T-helper 9 cell (primary cell): ENCODE data around the gene ABAT.
"Not testable (repeated sequence)": the region's sequence is repeated elsewhere in the genome, so short reads cannot be mapped to it uniquely, and the experiment has no call there.

Experiments
- DNase-seq: peaks from one replicate; pipeline ENCODE4 v3.0.0-alpha.2; 2020

Gene ABAT

DNA sequence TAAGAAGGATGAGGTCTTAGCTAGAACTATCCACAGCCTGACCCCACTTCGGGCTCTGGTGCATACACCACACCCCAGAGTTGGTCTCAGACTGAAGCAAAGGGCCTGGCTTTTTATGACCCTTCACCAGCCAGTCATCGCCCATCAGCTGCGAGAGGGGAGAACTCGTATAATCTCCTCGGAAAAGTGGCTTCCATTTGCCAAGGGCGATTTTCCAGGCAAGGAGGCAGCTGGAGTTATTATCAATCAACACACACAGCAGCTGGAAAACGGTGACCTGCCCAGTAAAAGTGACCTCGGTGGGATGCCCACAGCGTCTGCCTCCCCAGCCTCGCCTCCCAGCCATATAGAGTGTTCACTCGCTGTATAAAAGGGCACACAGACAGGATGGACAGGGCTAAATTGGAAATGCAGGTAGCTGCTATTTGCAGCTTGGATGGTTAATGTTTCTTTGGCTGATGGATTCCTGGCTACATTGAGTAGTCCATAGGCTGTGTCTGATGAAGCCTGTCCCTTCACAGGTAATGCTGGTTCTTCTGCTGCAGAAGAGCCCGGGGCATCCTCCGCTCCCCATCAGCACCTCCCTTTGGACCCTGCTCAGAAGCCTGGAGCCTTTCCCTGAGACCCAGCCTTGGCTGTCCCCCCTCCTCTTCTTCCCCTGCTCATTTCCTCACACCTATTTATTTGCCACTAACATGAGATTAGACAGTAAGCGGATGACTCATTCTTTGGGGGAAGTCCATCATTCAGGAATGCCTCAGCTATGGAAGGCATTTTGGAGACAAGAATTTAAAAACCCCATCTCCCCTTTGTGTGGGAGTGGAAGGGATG, 77.3 kb downstream of the ABAT start:
- DNase-seq = no peak

DNA sequence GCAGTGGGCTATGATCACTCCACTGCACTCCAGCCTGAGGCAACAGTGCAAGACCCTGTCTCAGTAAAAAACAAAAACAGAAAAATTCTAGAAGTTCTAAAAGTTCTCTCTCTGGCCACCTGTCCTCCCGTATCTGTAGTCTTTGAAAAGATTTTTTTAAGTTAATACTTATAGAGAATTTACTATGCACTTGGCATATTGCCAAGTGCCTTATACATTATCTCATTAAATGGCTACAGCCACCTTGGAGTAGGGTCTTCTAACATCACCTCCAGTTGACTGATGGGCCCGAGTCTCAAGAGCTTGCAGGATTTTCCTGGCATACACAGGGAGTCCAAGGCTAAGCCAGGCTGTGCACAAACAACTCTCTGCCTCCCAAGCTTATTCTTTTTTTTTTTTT, 78.3 kb downstream of the ABAT start:
- DNase-seq = no peak

DNA sequence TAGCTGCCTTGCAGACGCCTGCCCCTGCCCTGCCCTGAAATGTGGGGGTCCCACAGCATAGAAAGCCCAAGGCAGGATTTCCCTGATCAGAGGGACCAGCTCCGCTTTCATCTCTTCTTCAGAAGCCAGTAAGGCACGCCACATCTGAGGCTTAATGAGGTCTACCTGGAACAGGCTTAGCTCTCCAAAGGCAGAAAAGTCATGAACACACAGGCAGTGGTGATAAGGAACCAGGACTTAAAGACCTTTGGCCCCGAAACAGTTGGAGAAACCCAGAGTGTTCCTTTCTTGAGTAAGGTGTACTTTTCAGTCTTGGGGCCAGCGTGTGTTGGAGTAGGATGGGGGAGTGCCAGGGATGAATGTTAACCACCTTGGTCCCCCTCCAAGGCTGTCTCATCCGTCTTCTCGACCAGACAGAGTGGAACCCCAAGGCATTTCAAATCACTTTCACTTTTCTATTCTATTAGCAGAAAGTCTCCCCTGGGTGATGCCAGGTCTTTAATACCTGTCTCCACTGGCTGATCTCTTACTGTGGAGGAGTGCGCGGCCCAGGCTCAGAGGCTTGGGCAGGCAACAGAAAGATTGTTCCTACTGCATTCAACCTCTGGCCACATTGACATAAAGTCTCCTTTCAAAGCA, 79.1 kb downstream of the ABAT start:
- DNase-seq = no peak

DNA sequence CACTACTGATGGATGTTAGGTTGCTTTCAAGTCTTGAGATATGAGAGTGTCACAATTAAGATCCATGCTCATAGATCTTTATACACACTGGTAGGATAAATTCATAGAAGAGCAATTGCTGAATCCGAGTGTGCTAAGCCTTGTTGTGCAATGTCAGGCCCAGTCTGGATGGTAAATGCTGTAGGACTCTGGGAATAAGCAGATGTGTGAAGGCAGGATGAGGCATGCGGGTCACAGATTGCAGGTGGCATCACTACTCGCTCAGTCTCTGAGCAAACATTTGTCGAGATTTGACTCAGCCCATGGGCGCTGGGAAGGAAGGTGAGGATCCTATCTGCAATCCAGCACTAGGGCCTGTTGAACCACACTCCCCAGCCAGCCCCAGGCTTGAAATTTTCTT, 82.3 kb downstream of the ABAT start:
- DNase-seq = no peak

DNA sequence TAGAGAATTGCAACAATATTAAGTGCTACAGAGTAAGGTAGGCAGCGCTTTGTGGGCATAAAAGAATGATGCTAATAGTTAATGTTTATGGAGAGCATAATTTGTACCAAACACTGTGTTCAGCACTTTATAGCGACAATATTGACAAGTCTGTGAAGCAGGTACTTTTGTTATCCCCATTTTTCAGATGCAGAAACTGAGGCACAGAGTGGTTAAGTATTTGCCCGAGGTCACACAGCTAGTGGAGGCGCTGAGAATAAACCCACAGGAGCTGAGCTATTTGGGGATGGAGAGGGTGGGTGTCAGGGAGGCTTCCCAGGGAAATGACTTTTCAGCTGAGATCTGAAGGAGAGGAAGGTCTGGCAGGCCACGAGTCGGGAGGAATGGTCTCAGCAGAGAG, 83.6 kb downstream of the ABAT start:
- no peak for DNase-seq

DNA sequence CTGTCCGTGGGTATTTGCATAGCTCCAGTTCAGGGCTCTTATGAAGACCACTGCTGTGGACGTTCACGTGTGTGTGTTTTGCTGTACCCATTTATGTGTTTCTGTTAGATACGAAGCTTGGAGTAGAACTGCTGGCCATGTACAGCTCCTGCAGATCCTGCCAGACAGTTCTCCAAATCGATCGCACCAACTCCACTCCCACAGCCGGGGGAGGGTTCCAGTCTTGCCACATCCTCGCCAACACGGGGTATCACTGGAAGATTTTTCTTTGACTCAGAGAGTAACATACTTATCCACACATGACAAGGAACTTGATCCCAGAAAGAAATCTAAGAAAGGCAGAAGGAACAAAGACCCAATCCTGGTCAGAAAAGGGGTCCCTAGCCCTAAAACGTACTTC, 85.6 kb downstream of the ABAT start:
- DNase-seq = no peak

DNA sequence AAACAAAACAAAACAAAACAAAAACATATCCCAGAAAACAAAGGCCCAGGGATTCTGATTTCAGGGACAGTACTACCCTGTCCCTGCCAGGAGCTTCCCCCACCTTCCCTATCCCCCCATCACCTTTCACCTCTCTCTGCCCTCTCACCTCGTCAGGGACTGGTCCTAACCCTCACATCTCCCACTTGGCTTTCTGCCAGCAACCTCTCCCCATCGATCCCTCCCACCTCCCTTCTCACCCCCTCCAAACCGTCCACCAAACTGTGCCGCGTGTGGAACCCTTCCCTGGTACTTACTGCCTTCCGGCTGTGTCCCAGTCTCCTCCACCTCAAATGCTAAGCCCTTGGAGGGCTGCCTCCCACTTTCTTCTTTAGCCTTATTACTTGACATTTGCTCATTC, 86.7 kb downstream of the ABAT start:
- DNase-seq = no peak

DNA sequence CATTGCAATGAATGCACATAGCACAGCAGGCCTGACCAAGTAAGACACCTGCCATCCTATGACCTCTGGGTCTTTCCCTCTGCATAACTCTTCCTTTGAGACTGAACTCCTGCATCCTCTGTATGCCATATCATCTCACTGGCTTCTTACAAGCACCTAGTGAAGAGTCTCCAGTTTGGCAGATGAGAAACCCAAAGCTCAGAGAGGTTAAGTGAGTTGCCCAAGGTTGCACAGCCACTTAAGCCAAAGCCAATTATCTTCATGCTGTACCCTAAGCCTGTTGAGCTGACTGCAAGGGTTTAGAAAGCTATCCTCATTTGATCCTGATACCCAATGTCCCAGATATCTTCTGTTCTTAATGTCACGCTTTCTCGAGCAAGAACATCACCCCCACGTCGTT, 87.8 kb downstream of the ABAT start:
- DNase-seq = no peak

DNA sequence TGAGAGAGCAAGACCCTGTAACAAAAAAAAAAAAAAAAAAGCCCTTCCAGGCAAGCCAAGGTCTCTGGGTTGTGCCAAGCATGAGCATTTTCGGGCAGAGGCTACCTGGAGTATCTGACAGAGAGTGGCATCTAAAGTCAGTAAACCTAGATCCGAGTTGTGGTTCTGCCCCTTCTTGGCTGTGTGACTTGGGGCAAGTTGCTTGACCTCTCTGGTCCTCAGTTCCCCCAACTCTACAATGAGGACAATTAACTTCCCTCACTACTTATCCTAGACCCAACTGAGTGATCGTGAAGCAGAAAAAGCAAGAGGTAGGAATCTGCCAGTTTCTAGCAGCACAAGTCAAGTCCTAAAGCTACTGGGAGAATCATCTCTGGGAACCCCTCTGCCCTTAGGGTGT, 88.7 kb downstream of the ABAT start:
- no peak for DNase-seq

DNA sequence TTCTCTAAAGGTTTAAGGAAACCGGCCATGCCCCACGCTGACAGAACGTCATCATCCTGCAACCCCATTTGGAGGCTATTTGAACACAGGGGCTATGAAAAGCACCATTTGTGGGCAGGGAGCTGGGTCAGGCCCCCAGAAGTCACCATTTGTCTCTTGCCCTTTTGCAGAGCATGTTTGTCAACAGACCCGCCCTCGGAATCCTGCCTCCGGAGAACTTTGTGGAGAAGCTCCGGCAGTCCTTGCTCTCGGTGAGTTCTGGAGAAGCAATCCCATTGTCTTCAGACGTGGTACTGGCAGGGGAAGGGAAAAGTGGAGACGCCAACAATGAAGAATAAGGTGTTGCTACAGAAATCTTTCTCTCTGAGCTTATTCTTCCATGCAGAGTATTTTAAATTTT, 89.5 kb downstream of the ABAT start:
- DNase-seq = no peak

DNA sequence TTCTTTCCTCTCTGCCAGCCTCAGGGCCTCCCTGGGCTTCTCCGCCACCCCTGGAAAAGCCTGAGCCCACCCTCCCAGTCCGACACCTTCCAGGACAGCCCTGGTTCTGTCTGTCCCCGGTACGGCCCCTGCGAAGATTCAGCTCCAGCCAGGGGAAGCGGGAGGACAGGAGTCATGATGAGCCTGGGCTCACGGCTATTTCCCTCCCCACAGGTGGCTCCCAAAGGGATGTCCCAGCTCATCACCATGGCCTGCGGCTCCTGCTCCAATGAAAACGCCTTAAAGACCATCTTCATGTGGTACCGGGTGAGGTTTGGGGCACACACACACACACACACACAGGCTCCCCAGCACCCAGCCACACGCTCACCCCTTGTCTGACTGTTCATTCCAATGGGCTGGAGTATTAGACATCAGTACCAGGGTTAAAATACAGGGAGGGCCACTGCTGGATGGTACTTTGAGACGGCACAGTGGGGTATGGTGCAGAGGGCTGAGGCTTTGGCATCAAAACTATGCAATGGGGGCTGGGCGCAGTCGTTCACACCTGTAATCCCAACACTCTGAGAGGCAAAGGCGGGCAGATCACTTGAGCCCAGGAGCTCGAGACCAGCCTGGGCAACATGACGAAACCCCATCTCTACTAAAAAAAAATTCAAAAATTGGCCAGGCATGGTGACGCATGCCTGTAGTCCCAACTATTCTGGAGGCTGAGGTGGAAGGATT, 90.3 kb downstream of the ABAT start:
- no peak for DNase-seq

DNA sequence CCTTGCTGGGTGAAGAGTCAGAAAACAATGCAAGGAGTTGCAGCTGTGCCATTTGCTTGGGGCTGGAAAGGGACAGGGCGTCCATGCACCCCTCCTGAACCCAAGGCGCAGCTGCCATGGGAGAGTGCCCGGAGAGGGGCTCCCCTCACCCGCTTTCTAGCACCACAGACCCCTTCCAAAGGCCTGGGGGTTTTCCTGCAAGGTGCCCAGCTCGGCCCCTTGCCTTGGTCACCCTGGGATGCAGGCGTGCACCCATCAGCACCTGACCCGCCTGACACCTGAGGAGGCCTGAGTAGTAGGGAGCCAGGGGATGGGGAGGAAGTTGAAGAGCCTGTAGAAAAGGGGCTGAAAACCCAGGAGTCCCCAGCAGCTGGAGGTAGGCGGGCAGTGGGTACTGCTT, 92.8 kb downstream of the ABAT start:
- DNase-seq = no peak

DNA sequence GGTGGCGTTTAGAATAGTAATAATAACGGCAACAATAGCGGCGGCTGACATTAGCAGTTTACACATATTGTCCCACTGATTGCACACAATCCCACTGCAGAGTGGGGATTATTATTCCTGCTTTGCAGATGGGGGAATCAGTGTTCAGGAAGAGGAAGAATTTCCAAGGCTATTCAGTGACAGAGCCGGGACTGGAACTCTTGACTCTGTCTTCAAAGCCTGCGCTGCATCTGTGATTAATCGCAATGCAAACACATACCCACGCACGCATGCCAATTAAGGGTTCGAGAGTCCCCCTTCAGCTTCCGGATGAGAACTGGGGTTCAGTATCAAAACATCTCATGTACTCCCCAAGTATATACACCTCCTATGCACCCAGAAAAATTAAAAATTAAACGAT, 93.9 kb downstream of the ABAT start:
- DNase-seq = no peak

DNA sequence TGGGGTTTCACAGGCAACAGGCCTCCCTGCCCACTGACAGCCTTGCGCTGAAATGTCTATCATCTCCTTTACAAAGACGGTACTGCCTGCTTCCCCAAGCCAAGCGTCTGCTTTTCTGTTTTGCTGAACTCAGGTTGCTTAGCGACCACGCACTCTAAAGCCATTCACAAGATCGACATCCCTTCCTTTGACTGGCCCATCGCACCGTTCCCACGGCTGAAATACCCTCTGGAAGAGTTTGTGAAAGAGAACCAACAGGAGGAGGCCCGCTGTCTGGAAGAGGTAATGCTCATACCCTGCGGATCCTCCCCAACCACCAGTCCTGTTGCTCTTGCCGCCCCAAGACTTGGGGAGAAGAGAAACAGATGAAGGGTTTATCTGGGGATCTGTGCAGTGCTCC, 94.3 kb downstream of the ABAT start:
- DNase-seq = no peak

DNA sequence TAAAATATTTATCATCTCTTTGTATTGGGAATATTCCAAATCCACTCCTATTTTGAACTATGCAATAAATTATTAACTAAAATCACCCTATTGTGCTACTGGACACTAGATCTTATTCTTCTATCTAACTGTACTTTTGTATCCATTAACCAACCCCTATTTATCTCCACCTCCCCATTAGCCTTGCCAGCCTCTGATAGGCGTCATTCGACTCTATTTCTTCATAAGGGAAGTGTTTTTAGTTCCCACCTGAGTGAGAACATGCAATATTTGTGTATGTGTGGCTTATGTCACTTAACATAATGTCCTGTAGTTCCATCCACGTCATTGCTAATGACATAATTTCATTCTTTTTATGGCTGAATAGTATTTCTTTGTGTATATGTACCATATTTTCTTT, 99.1 kb downstream of the ABAT start:
- DNase-seq = no peak

DNA sequence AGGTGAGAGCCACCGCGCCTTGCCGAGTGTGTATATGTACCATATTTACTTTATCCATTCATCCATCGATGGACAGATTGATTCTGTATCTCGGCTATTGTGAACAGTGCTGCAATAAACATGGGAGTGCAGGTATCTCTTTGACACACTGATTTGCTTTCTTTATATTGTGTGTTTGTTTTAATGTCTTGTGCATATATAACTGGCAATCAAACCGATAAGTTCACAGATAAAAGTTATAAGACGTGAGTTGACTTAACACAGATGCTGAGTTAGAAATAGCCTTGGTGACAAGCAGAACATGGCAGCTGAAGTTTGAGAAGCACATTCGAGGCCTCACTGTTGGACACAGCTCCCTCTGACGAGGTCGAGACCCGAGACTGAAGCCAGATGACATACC, 99.8 kb downstream of the ABAT start:
- no peak for DNase-seq

DNA sequence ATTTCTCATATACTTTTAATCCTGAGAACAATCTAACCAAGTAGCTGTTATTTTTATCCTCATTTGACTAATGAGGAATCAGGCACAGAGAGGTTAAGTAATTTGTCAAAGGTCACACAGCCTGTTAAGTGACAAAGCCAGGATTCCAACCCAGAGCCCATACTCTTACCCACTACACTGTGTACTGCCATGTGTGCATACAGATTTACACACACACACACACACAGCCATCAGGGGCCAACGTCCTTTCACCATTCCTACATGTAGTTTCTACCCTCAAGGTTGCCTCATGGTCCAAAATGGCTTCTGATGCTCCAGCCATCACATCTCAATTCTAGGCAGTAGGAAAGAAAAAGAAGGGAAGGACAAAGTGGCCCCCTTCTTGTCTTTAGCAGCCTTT, 100.9 kb downstream of the ABAT start:
- no peak for DNase-seq

DNA sequence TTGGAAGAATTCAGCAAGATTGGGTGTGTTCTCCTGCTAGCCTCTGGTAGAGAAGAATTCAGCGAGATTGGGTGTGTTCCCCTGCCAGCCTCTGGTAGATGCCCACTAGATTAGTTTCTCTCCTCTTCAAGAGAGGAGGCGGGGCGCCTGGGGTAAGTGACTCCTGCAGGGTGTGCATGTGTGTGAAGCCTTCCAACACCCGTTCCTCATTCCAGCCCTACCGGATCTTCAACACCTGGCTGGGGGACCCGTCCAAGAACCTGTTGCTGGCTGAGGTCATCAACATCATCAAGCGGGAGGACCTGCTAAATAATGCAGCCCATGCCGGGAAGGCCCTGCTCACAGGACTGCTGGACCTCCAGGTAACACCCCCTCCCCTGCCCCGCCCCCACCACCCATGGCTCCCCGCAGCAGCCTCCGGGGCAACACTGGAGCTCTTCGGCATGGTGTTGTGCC, 101.7 kb downstream of the ABAT start:
- DNase-seq = no peak

DNA sequence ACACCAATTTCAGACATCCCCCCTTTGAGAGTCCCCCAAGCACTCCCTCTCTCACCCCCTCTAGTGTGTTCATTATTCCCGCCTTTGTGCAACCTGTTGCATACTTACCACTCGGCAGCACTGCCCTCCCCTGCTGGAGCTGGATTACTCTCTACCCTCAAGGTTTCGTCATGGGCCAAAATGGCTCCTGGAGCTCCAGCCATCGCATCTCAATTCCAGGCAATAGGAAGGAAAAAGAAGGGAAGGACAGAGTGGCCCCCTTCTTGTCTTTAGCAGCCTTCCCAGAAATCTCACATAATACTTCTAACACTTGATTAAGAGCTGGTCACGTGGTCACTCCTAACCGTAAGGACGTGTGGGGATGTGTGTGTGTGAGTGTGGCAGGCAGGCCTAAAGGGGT, 102.8 kb downstream of the ABAT start:
- no peak for DNase-seq

DNA sequence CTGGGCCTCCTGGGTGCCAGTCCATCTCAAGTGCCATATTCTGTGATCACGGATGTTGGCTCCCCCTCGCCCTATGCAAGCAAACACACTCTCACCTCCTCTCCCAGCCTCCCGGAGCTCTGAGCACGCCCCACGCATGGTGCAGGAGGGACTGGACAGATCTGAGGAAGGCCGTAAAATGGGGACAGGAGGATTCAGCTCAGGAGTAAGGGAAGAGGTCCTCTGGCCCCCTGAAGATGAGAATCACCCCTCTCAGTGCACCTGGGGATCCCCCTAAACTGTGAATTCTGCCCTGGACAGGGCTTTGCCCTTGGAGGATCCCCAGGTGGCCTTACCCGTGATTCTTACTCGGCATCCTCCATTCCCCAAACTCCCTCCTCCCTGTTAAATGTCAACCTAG, 107.4 kb downstream of the ABAT start:
- no peak for DNase-seq

DNA sequence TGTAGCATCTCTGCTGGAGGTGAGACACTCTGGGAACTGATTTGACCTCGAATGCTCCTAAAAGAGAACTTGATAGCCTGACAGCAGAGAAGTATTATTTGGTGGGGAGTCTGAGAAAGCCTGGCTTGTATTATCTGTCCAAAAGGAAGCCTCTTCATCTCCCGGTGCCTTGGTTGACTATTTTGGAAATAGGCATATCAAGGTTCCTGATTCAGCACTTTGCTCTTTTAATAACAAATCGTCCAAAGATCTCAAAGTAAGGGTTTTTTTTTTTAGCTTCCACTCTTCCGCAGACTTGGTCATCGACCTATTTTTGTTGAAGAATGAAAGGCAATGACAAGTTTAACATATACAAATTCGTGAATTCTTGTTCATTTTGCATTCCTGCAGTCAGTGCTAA, 108.3 kb downstream of the ABAT start:
- no peak for DNase-seq

DNA sequence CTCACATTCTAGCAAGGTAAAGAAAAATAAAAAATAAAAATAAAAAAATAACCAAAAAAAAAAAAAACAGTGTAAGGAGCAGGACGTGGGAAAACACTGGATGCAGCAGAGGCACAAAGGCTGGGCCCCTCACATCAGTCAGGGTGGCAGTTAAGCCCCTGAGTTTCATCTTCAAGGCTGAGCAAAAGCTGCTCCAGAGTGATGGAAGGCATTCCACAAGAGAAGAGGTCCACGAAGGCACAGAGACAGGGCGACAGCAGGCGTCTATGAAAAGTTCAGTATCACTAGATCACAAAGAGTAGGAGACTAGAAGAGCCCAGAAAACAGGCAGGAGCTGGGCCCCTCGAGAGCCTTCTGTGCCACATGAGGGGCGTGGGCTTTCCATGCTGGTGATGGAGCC, 111.0 kb downstream of the ABAT start:
- no peak for DNase-seq

DNA sequence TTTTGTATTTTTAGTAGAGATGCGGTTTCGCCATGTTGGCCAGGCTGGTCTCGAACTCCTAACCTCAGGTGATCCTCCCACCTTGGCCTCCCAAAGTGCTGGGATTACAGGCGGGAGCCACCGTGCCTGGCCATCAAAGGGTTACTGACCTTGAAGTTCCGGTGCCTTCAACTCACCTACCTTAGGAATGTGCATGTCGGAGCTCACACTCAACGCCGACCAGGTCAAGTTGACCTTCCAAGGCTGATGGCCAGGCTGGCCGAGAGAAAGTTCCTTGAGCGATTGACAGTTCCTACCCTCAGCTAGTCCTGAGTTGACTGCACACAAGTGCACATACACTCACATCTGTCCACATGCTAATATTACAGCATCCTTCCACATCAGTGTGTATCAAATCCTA, 111.9 kb downstream of the ABAT start:
- DNase-seq = not testable (repeated sequence)

DNA sequence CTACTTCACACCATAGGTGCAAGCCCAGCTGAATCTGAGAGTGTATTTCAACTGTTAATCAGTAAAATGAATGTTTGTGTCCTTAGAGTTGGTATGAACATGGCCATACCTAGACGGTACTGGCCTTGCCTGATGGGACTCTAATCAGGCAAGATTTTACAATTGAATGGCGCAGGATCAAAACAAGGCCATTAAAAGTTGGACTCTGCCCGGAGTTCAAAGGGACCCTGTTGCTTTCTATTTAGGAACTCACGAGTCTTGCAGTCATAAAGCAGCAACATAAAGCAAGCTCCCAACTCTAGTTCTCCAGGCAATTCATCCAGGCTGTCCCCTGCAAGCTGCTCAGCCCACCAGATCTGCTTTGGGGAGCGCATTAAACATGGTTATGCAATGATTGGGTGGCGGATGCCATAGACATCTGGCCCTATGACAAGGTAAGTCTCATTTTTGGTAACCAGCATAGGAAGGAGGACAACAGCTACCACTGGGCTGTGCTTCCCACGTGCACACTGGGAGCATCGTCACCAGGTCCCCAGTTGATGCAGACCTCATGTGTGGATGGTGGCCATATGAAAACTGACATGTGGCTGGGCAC, 114.3 kb downstream of the ABAT start:
- no peak for DNase-seq
